K562 (cell line): ENCODE results near the gene PMEPA1. TPM values are rescaled to one million over a fixed set of nuclear protein-coding genes. Genes with fewer than 3 reads are reported as not detected.
A peak's percentile ranks its signal among the peaks of the same experiment; 100 is the strongest.

Experiments
- ATAC-seq: fragments of 200-7000 bp; cut with Tn5 transposase; 3 replicates; pipeline ENCODE4 v1.9.1; 2020; ENCODE audit warnings: moderate library complexity
- BruUV-seq: library from RNA; stranded (reverse); fragments of 400-500 nt; replicated peaks from 2 replicates; lab custom pipeline; 2021; lab: Mats Ljungman, UMichigan
- CTCF ChIA-PET: fragments of 300-600 bp; formaldehyde crosslinking; extraction: SDS; loops from one replicate; lab custom pipeline; 2021; ENCODE audit warnings: low intra/inter-chr PET ratio; lab: Yijun Ruan, JAX
- POLR2A ChIA-PET: fragments of 300-600, 350-650 bp; sonication (Branson Sonifier 250); formaldehyde crosslinking; extraction: SDS; loops from one replicate; lab custom pipeline; 2021; ENCODE audit warnings: antibody characterized with exemption, inconsistent platforms; lab: Yijun Ruan, JAX
- DNase-seq, 4 experiments: peaks; one replicate each; pipeline versions ENCODE4 v3.0.0 to v3.0.0-alpha.2; 2011 to 2018; ENCODE audit warnings: low spot score in 3 of 4, mixed read lengths in 3 of 4; ENCODE audit errors: extremely low read depth in 1 of 4
- FAIRE-seq: peaks from 2 replicates; lab custom pipeline; 2011; peaks lifted over from hg19 to GRCh38; lab: Jason Lieb, UNC
- H2AFZ ChIP-seq: 2 replicates; pipeline ENCODE4 v1.6.0; 2011; ENCODE audit warnings: low read depth, low read length, control low read depth, inconsistent platforms
- H3K27ac ChIP-seq: fragments of 200-600 bp; 3 replicates; pipeline ENCODE4 v1.8.0; 2011; ENCODE audit warnings: low read depth, mild to moderate bottlenecking, control low read depth, inconsistent platforms, low read length, moderate library complexity, mixed read lengths; ENCODE audit errors: extremely low read depth
- H3K27me3 ChIP-seq, 2 experiments: fragments of 300-600 bp in 1 of 2; 2 replicates in 1 of 2; 3 replicates in 1 of 2; pipeline versions ENCODE4 v1.6.0 to v1.8.0; 2011; ENCODE audit warnings: inconsistent platforms in 2 of 2, low read length in 2 of 2, mild to moderate bottlenecking in 1 of 2, mixed read lengths in 1 of 2, moderate library complexity in 1 of 2; ENCODE audit not compliant: control insufficient read depth in 2 of 2, insufficient read depth in 2 of 2
- H3K36me3 ChIP-seq: fragments of 300-600 bp; 3 replicates; pipeline ENCODE4 v1.8.0; 2011; ENCODE audit warnings: mild to moderate bottlenecking, low read length, inconsistent platforms; ENCODE audit not compliant: control insufficient read depth, insufficient read depth
- H3K4me1 ChIP-seq, 2 experiments: fragments of 200-600 bp in 1 of 2; replicated peaks in 1 of 2; 2 replicates in 1 of 2; 3 replicates in 1 of 2; pipeline versions ENCODE4 v1.5.1 to v1.8.0; 2011; ENCODE audit warnings: inconsistent platforms in 2 of 2, low read length in 2 of 2, mild to moderate bottlenecking in 1 of 2, mixed read lengths in 1 of 2, moderate library complexity in 1 of 2; ENCODE audit not compliant: control insufficient read depth in 2 of 2, insufficient read depth in 2 of 2
- H3K4me2 ChIP-seq: 2 replicates; pipeline ENCODE4 v1.6.1; 2011; ENCODE audit warnings: low read length, control low read depth, inconsistent platforms, mixed read lengths; ENCODE audit not compliant: insufficient read depth
- H3K4me3 ChIP-seq: fragments of 200-600 bp; sonication (generic), shearing (Covaris generic); 2 replicates; pipeline ENCODE4 v1.5.1; 2016; ENCODE audit warnings: control low read depth, inconsistent platforms
- H3K79me2 ChIP-seq: fragments of 200-600 bp; 3 replicates; pipeline ENCODE4 v1.8.0; 2011; ENCODE audit warnings: low read length, inconsistent platforms; ENCODE audit not compliant: control insufficient read depth, insufficient read depth
- H3K9ac ChIP-seq, 2 experiments: 2 replicates each; pipeline versions ENCODE4 v1.6.0 to v1.6.1; 2011; ENCODE audit warnings: low read depth in 2 of 2, low read length in 2 of 2, control low read depth in 1 of 2, inconsistent platforms in 1 of 2, mild to moderate bottlenecking in 1 of 2, mixed read lengths in 1 of 2; ENCODE audit not compliant: insufficient read depth in 1 of 2
- H3K9me1 ChIP-seq: one replicate; pipeline ENCODE4 v1.6.0; 2011; ENCODE audit warnings: inconsistent platforms, mild to moderate bottlenecking, low read length, moderate library complexity; ENCODE audit not compliant: control insufficient read depth, insufficient read depth
- H3K9me3 ChIP-seq: replicated peaks from 2 replicates; pipeline ENCODE4 v1.5.1; 2011; ENCODE audit warnings: low read depth, low read length, inconsistent platforms; ENCODE audit not compliant: control insufficient read depth, insufficient read depth
- H4K20me1 ChIP-seq: replicated peaks from 2 replicates; pipeline ENCODE4 v1.6.1; 2011; ENCODE audit warnings: low read length, inconsistent platforms, mixed read lengths; ENCODE audit not compliant: control insufficient read depth, insufficient read depth
- WGBS: fragments of 100-300 bp; shearing (Covaris generic); methylation state at CpG from one replicate; pipeline ENCODE4 v1.1.6; 2016; ENCODE audit warnings: low coverage, mixed read lengths; ENCODE audit not compliant: insufficient coverage; ENCODE audit errors: missing lambda C conversion rate; 5-methylcytosine and 5-hydroxymethylcytosine counted together
- in situ Hi-C: fragments of 300-500 bp; cut with MboI; formaldehyde crosslinking; loops from 4 replicates; pipeline ENCODE4 v1.15.0; 2018; ENCODE audit warnings: inconsistent platforms, mixed read lengths
- intact Hi-C: fragments of 100-400 bp; cut with micrococcal nuclease; formaldehyde crosslinking; loops from 2 replicates; pipeline ENCODE4 v1.14.2; 2022
- polyA plus RNA-seq, 8 experiments: library from polyadenylated mRNA; depleted of rRNA in 4 of 8; stranded (reverse) in 5 of 8; unstranded in 3 of 8; fragments of >200 nt; fragmentation: Nextera tagmentation in 2 of 8; fragmentation: Illumina TruSeq in 1 of 8; extraction: Ambion mirVana in 2 of 8; extraction: Trizol in 1 of 8; gene quantifications; 2 replicates each; pipeline versions ENCODE4 v1.2.1 to v1.2.3, GENCODE V29; 2011 to 2014; ENCODE audit warnings: inconsistent platforms in 1 of 8, missing spikeins in 1 of 8
- total RNA-seq, 7 experiments: library from RNA; depleted of rRNA in 6 of 7; stranded (reverse); fragments of >200 nt in 6 of 7; fragmentation: Illumina TruSeq in 2 of 7; extraction: Trizol in 2 of 7; gene quantifications; 2 replicates each; pipeline versions ENCODE4 v1.2.1 to v1.2.3, GENCODE V29; 2011 to 2021; ENCODE audit warnings: low replicate concordance in 1 of 7
- TF ChIP-seq, protein P1 (sequence below): fragments of 200-800 bp; sonication (Bioruptor generic); IDR thresholded peaks from 2 replicates; pipeline ENCODE4 v1.6.1; 2016; ENCODE audit warnings: missing genetic modification characterization, missing compliant biosample characterization
- TF ChIP-seq, protein P2 (sequence below), 3 experiments: fragments of 200-800 bp in 1 of 3; fragments of 250-450 bp in 1 of 3; fragments of 450-650 bp in 1 of 3; sonication (Bioruptor Pico) in 1 of 3; sonication (Bioruptor generic) in 1 of 3; formaldehyde crosslinking in 1 of 3; IDR thresholded peaks; 2 replicates each; pipeline versions ENCODE4 v1.6.1 to v1.8.0; 2016 to 2022; ENCODE audit warnings: mild to moderate bottlenecking in 2 of 3, missing genetic modification characterization in 2 of 3, missing compliant biosample characterization in 1 of 3, moderate library complexity in 1 of 3

Gene PMEPA1
- total and polyA plus RNA-seq, 9 of the 15 experiments (the other 6 are each of a cell fraction or from before 2014, with no cell fraction given), result 0.16 TPM; not detected in 8

DNA sequence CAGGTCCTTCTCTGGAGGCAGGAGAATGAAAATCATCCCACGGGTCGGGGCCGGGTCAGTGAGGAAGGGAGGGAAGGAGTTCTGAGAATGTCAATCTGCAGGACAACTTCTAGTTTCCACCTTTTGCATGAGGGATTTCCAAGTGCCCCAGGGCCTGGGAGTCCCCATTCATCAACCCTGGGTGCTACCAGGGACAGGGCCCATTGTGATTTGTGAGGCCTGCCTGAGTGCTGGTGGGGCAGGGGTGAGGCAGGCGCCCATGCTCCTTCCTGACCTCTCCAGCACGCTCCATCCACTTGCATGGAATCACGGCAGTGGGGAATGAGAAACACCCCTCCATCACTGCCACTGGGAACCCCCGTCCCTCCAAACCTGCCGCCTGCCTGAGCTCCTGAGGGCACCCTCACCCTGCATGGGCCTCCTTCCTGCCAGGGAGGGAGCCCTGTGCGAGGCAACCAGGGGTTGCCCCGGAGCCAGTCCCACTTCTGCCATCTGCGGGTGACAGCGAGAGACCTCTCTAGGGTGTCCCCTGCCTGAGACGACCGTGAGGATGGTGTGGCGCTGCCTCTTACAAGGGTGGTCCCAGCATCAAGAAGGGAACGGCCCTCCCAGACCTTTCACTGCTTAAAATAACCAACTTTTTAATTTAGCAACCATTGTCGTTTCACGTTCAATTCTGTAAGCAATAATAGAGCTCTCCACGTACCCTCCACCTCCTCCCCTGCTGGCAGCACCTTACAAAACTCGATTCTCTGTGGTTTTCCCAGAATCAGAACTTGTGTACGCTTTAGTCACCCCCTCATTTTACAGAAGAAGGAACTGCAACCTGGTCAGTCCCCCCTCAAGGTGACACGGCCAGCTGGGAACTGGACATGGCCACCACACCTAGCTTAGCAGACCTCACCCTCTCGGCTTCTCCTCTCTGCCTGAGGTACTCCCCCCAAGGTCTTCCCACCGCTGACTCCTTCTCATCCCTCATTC, 28.6 kb downstream of the PMEPA1 start:
- no peak overlapping the region for H2AFZ ChIP-seq
- TF ChIP-seq, protein P1, sequence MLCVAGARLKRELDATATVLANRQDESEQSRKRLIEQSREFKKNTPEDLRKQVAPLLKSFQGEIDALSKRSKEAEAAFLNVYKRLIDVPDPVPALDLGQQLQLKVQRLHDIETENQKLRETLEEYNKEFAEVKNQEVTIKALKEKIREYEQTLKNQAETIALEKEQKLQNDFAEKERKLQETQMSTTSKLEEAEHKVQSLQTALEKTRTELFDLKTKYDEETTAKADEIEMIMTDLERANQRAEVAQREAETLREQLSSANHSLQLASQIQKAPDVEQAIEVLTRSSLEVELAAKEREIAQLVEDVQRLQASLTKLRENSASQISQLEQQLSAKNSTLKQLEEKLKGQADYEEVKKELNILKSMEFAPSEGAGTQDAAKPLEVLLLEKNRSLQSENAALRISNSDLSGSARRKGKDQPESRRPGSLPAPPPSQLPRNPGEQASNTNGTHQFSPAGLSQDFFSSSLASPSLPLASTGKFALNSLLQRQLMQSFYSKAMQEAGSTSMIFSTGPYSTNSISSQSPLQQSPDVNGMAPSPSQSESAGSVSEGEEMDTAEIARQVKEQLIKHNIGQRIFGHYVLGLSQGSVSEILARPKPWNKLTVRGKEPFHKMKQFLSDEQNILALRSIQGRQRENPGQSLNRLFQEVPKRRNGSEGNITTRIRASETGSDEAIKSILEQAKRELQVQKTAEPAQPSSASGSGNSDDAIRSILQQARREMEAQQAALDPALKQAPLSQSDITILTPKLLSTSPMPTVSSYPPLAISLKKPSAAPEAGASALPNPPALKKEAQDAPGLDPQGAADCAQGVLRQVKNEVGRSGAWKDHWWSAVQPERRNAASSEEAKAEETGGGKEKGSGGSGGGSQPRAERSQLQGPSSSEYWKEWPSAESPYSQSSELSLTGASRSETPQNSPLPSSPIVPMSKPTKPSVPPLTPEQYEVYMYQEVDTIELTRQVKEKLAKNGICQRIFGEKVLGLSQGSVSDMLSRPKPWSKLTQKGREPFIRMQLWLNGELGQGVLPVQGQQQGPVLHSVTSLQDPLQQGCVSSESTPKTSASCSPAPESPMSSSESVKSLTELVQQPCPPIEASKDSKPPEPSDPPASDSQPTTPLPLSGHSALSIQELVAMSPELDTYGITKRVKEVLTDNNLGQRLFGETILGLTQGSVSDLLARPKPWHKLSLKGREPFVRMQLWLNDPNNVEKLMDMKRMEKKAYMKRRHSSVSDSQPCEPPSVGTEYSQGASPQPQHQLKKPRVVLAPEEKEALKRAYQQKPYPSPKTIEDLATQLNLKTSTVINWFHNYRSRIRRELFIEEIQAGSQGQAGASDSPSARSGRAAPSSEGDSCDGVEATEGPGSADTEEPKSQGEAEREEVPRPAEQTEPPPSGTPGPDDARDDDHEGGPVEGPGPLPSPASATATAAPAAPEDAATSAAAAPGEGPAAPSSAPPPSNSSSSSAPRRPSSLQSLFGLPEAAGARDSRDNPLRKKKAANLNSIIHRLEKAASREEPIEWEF (CRISPR knock-in tag), result no peak
- TF ChIP-seq, protein P2, sequence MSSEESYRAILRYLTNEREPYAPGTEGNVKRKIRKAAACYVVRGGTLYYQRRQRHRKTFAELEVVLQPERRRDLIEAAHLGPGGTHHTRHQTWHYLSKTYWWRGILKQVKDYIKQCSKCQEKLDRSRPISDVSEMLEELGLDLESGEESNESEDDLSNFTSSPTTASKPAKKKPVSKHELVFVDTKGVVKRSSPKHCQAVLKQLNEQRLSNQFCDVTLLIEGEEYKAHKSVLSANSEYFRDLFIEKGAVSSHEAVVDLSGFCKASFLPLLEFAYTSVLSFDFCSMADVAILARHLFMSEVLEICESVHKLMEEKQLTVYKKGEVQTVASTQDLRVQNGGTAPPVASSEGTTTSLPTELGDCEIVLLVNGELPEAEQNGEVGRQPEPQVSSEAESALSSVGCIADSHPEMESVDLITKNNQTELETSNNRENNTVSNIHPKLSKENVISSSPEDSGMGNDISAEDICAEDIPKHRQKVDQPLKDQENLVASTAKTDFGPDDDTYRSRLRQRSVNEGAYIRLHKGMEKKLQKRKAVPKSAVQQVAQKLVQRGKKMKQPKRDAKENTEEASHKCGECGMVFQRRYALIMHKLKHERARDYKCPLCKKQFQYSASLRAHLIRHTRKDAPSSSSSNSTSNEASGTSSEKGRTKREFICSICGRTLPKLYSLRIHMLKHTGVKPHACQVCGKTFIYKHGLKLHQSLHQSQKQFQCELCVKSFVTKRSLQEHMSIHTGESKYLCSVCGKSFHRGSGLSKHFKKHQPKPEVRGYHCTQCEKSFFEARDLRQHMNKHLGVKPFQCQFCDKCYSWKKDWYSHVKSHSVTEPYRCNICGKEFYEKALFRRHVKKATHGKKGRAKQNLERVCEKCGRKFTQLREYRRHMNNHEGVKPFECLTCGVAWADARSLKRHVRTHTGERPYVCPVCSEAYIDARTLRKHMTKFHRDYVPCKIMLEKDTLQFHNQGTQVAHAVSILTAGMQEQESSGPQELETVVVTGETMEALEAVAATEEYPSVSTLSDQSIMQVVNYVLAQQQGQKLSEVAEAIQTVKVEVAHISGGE (CRISPR knock-in tag; IDR thresholded peaks at IDR 0.05), result 0 out of 6 replicates have a peak, but pooled peaks of 1 of the 3 experiments have one; percentile 31
- H3K27me3 ChIP-seq, result peaks cover 77 to 96% of the 10 kb centered on the region in 2 experiments
- H3K4me1 ChIP-seq, result no peaks in the 10 kb centered on the region
- in situ Hi-C loops, result no loop called here
- no peaks in the 10 kb centered on the region for H3K79me2 ChIP-seq
- H3K4me2 ChIP-seq, result no peak overlapping the region
- no peak overlapping the region for H3K4me3 ChIP-seq
- FAIRE-seq, result no peak
- POLR2A ChIA-PET, result no interaction called here
- no peak overlapping the region for H3K27ac ChIP-seq
- H3K36me3 ChIP-seq, result no peaks in the 10 kb centered on the region
- CTCF ChIA-PET, result interaction anchor here (0.6 kb wide), 1 partner anchor 508 kb away, joined by 6 read pairs; no protein-coding TSS in a partner anchor
- WGBS, result under 1% methylated on average over 24 of the region's 24 CpGs
- DNase-seq, result no peak
- peaks cover 3% of the 10 kb centered on the region for H3K9me1 ChIP-seq
- no peaks in the 10 kb centered on the region; the same call in 1 of the 2 replicates for H4K20me1 ChIP-seq
- no peaks in the 10 kb centered on the region for H3K9me3 ChIP-seq
- ATAC-seq, result no peak
- H3K9ac ChIP-seq, result no peak overlapping the region
- no TSS peak for BruUV-seq
- intact Hi-C loops, result no loop called here
